ENCODE measurements around the gene RPS6KA6. TPM values are rescaled to one million over a fixed set of nuclear protein-coding genes. Genes with fewer than 3 reads are reported as not detected.

Gene RPS6KA6
- total RNA-seq, 1 donor from 2014 or later: 1.5 TPM

DNA sequence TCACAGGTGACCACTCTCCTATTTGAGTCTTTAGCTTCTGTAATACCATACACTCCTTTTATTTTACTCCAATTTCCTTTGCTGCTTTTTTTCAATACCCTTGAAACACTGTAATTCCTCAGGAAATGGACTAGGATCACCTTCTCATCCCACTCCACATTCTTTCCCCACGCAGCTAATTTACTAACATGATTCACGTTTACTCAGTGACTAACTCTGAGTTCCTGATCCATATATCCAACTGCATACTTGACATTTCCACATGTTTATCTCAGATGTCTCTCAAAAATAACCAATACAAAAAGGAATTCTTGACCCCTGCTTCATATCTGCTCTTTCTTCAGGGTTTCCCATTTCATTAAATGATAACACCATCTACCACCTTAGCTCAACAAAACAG is 19.9 kb downstream of the RPS6KA6 start:
- TF ChIP-seq, protein P1, sequence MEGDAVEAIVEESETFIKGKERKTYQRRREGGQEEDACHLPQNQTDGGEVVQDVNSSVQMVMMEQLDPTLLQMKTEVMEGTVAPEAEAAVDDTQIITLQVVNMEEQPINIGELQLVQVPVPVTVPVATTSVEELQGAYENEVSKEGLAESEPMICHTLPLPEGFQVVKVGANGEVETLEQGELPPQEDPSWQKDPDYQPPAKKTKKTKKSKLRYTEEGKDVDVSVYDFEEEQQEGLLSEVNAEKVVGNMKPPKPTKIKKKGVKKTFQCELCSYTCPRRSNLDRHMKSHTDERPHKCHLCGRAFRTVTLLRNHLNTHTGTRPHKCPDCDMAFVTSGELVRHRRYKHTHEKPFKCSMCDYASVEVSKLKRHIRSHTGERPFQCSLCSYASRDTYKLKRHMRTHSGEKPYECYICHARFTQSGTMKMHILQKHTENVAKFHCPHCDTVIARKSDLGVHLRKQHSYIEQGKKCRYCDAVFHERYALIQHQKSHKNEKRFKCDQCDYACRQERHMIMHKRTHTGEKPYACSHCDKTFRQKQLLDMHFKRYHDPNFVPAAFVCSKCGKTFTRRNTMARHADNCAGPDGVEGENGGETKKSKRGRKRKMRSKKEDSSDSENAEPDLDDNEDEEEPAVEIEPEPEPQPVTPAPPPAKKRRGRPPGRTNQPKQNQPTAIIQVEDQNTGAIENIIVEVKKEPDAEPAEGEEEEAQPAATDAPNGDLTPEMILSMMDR (conservative IDR thresholded peaks at IDR 0.05; ENCODE audit: low read depth, low read length): no peak
- no peak for DNase-seq (ENCODE audit: low read depth)
- no peak overlapping the region for H3K4me3 ChIP-seq (ENCODE audit: low read depth, low read length)

DNA sequence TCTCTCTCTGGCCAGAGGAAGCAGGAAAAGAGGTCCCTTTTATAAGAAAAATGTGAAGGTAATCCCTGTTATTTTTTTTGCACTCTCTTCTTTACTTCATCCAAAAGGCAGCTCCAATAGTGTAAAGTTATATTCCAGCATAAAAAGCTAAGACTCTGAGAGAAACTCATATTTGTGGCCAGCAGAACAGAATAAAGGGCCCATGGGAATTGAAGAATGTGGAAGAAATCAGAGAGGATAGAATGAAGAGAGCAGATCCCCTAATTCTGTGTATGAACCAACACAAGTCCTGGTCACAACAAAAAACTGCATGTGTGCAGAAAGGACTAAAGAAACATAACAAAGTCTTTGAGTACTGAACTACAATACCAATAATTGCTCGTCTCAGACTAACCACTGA is 22.3 kb downstream of the RPS6KA6 start:
- TF ChIP-seq, protein P1 (conservative IDR thresholded peaks at IDR 0.05; ENCODE audit: low read depth, low read length): no peak
- no peak for DNase-seq (ENCODE audit: low read depth)
- H3K4me3 ChIP-seq (ENCODE audit: low read depth, low read length): no peak overlapping the region

DNA sequence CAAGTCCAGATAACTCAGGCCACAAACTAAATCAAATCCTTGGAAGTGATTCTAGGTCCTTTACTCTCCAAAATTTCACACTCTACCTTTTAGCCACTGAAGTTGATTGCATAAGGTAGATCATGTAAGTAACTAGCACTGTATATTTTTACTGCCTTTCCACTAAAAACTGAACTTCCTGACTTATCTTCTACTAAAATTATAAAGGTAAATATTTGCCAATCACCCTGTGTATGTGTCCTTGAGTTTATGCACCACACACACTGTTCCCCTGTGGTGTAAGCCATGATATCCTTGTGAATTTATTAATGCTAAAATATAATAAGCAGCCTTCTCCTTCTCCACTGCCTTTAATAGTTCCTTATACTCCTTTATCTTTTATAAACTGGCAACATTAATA is 25.6 kb downstream of the RPS6KA6 start:
- TF ChIP-seq, protein P1 (conservative IDR thresholded peaks at IDR 0.05; ENCODE audit: low read depth, low read length): no peak
- DNase-seq (ENCODE audit: low read depth): no peak
- no peak overlapping the region for H3K4me3 ChIP-seq (ENCODE audit: low read depth, low read length)

DNA sequence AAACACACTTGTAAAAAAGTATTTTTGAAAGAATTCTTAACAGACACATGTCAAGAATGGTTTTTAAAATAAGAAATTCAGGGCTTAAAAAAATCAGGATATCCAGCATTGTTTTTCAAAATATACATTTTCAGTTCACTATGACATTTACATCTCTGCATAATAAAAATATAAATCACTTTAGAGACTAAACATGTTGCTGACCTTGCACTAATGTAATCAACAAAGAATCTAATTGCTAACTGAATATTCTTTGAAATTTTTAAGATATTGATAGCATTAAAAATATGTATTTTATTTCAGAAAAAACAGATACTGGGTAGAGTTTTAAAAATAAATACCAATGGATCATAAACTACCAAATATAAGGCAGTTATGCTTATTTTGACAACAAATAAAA is 26.4 kb downstream of the RPS6KA6 start:
- DNase-seq (ENCODE audit: low read depth): no peak
- TF ChIP-seq, protein P1 (conservative IDR thresholded peaks at IDR 0.05; ENCODE audit: low read depth, low read length): no peak
- H3K4me3 ChIP-seq (ENCODE audit: low read depth, low read length): no peak overlapping the region

DNA sequence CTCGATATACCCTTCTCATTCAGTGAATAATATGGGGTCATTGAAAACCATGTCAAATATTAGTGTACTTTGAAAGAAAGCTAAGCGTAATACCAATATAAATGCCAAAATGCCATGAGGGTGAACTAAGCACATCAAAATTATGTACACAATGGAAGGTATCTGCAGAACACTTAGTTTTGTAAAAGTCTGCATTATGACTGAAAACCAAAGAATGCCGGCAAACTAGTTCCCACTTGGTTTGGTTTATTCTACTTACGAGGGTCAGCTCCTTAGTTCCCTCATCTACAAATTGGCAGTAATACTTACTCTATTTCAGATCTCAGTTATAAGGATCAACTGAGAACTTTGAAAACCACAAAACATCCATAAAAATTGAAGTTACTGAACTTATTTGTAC is 27.3 kb downstream of the RPS6KA6 start:
- H3K4me3 ChIP-seq (ENCODE audit: low read depth, low read length): no peak overlapping the region
- no peak for DNase-seq (ENCODE audit: low read depth)
- TF ChIP-seq, protein P1 (conservative IDR thresholded peaks at IDR 0.05; ENCODE audit: low read depth, low read length): no peak

DNA sequence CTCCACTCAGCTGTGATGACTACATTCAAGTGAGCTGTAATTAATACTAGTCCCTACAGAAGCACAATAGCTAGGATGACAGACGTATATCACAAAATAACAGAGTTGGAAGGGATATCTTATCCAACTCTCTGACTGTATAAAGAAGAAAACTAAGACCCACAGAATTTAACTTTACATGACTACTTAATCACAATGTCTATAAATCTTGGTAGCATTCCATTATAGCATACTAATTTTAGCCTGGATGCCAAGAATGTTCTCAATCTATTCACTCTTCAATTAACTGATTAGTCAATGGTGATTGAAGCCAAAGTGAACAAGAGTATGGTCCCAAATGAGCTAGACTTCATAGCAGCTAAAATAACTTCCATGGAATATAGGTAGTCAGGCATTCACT is 31.2 kb downstream of the RPS6KA6 start:
- TF ChIP-seq, protein P1 (conservative IDR thresholded peaks at IDR 0.05; ENCODE audit: low read depth, low read length): no peak
- DNase-seq (ENCODE audit: low read depth): no peak
- H3K4me3 ChIP-seq (ENCODE audit: low read depth, low read length): no peak overlapping the region

DNA sequence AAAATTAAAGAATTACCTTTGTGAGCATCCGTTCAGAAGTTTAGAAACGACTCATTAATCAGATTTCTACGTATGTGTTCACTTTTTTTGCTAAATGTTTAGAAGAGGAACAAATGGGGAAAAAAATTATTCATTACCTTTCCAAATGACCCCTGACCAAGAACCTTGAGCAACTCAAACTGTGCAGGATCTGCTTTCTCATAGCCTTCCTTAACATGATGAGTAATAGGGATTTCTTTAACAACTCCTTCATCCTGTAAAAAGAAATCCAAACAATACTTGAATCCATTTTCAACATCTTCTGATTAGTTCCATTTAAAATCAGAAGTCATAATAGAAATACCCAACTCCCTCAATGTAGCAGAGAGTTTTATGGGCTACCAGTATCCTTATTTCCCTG is 32.1 kb downstream of the RPS6KA6 start:
- DNase-seq (ENCODE audit: low read depth): peak; percentile 4
- TF ChIP-seq, protein P1 (conservative IDR thresholded peaks at IDR 0.05; ENCODE audit: low read depth, low read length): no peak
- no peak overlapping the region for H3K4me3 ChIP-seq (ENCODE audit: low read depth, low read length)
